ENCODE measurements around the gene CLDN6. TPM values are rescaled to one million over a fixed set of nuclear protein-coding genes. Genes with fewer than 3 reads are reported as not detected.

Gene CLDN6
- total and polyA plus RNA-seq, 9 of the 15 experiments (the other 6 are each of a cell fraction or from before 2014, with no cell fraction given), result 0.22 to 0.75 (median 0.38) TPM; not detected in 3

DNA sequence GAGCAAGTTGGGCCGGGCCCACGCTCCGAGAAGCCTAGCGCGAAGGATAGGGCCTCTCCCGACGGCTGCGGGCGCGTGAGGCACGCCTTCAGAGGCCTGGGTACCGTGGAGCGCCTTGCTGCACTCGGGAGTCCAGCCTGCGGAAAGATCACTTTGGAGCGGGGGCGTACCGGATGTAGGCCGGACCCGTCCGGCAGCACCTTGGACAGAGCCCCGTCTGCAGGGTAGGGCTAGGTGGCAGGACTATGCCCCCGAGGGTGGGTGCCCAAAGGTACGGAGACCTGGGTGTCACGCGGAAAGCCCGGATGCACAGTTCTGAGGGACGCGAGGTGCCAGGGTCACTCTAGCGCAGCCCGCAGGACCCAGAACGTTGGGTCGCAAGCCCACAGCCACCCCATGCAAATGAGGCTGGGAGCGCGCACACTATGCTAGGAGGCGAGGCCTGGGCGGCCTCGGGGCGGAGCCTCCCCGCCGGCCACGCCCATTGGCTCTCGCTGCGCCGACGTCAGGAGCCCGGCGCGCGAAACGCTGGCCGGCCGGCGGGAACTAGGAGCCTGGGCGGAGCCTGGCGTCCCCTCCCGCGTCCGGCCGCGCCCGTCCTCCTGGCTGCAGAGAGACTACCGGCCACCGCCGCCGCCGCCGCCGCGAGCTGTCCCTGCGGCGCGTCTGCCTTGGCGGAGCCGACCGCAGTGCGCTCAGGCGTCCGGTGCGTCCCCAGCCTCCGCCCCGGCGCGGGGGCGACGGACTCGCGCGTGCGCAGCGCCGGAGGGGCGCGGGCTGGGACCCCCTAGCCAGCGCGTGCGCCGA, 49.0 kb downstream of the CLDN6 start, which contains the start of gene PAQR4 (continued):
- TF ChIP-seq HMG20B (CRISPR knock-in tag; IDR thresholded peaks at IDR 0.05), result no peak
- no peak for TF ChIP-seq KAT8 (IDR thresholded peaks at IDR 0.05; ENCODE audit: low read depth)
- TF ChIP-seq, protein P1, sequence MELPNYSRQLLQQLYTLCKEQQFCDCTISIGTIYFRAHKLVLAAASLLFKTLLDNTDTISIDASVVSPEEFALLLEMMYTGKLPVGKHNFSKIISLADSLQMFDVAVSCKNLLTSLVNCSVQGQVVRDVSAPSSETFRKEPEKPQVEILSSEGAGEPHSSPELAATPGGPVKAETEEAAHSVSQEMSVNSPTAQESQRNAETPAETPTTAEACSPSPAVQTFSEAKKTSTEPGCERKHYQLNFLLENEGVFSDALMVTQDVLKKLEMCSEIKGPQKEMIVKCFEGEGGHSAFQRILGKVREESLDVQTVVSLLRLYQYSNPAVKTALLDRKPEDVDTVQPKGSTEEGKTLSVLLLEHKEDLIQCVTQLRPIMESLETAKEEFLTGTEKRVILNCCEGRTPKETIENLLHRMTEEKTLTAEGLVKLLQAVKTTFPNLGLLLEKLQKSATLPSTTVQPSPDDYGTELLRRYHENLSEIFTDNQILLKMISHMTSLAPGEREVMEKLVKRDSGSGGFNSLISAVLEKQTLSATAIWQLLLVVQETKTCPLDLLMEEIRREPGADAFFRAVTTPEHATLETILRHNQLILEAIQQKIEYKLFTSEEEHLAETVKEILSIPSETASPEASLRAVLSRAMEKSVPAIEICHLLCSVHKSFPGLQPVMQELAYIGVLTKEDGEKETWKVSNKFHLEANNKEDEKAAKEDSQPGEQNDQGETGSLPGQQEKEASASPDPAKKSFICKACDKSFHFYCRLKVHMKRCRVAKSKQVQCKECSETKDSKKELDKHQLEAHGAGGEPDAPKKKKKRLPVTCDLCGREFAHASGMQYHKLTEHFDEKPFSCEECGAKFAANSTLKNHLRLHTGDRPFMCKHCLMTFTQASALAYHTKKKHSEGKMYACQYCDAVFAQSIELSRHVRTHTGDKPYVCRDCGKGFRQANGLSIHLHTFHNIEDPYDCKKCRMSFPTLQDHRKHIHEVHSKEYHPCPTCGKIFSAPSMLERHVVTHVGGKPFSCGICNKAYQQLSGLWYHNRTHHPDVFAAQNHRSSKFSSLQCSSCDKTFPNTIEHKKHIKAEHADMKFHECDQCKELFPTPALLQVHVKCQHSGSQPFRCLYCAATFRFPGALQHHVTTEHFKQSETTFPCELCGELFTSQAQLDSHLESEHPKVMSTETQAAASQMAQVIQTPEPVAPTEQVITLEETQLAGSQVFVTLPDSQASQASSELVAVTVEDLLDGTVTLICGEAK (IDR thresholded peaks at IDR 0.05), result peak; percentile 88
- TF ChIP-seq, protein P1 (CRISPR knock-in tag; IDR thresholded peaks at IDR 0.05), result no peak; the same call in 1 of the 2 replicates
- TF ChIP-seq, protein P2, sequence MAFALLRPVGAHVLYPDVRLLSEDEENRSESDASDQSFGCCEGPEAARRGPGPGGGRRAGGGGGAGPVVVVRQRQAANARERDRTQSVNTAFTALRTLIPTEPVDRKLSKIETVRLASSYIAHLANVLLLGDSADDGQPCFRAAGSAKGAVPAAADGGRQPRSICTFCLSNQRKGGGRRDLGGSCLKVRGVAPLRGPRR (CRISPR knock-in tag; IDR thresholded peaks at IDR 0.05), result no peak
- TF ChIP-seq PTTG1 (tag; IDR thresholded peaks at IDR 0.05; ENCODE audit: low read depth), result no peak
- peak; percentile 45 for TF ChIP-seq HNRNPLL (IDR thresholded peaks at IDR 0.05; ENCODE audit: low read depth, low read length, poor library complexity, severe bottlenecking)
- TF ChIP-seq HDGF (IDR thresholded peaks at IDR 0.05), result no peak
- TF ChIP-seq ZBTB8A (IDR thresholded peaks at IDR 0.05; ENCODE audit: partially characterized antibody), result no peak
- TF ChIP-seq ZNF764 (CRISPR knock-in tag; IDR thresholded peaks at IDR 0.05; ENCODE audit: low read depth), result no peak
- TF ChIP-seq CBX3 (IDR thresholded peaks at IDR 0.05; ENCODE audit: borderline replicate concordance in 1 of 2, low read length in 2 of 2), result 0 out of 3 replicates have a peak, but pooled peaks of 1 of the 2 experiments have one; percentile 74
- TF ChIP-seq SIN3A (IDR thresholded peaks at IDR 0.05; ENCODE audit: borderline replicate concordance in 2 of 2, control insufficient read depth in 1 of 2, low read depth in 2 of 2, low read length in 2 of 2), result peak; percentile 96 to 97
- TF ChIP-seq GABPB1 (CRISPR knock-in tag; IDR thresholded peaks at IDR 0.05), result peak; percentile 93
- TF ChIP-seq CEBPB (tag; IDR thresholded peaks at IDR 0.05), result no peak
- TF ChIP-seq, protein P3, sequence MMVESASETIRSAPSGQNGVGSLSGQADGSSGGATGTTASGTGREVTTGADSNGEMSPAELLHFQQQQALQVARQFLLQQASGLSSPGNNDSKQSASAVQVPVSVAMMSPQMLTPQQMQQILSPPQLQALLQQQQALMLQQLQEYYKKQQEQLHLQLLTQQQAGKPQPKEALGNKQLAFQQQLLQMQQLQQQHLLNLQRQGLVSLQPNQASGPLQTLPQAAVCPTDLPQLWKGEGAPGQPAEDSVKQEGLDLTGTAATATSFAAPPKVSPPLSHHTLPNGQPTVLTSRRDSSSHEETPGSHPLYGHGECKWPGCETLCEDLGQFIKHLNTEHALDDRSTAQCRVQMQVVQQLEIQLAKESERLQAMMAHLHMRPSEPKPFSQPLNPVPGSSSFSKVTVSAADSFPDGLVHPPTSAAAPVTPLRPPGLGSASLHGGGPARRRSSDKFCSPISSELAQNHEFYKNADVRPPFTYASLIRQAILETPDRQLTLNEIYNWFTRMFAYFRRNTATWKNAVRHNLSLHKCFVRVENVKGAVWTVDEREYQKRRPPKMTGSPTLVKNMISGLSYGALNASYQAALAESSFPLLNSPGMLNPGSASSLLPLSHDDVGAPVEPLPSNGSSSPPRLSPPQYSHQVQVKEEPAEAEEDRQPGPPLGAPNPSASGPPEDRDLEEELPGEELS (CRISPR knock-in tag; IDR thresholded peaks at IDR 0.05; ENCODE audit: borderline replicate concordance), result peak; percentile 56; the same call in 1 of the 2 replicates
- TF ChIP-seq ZNF263 (CRISPR knock-in tag; IDR thresholded peaks at IDR 0.05; ENCODE audit: borderline replicate concordance), result peak; percentile 77

All from K562 (cell line).